Esophagus muscularis mucosa (tissue), 3 donors: Measurements from ENCODE around the gene SLC35F4.

Source experiments
- CTCF ChIP-seq, 3 experiments: fragments of 200-600 bp in 2 of 3; fragments of 450-650 bp in 1 of 3; sonication (generic) in 2 of 3; IDR thresholded peaks; one replicate each; pipeline ENCODE4 v1.5.1; 2017 to 2019; ENCODE audit warnings: antibody characterized with exemption in 3 of 3, mild to moderate bottlenecking in 2 of 3, moderate library complexity in 1 of 3
- POLR2A ChIP-seq: fragments of 450-650 bp; IDR thresholded peaks from one replicate; pipeline ENCODE4 v1.6.1; 2017; ENCODE audit warnings: antibody characterized with exemption, moderate library complexity, mild to moderate bottlenecking, low read depth
- POLR2AphosphoS5 ChIP-seq, 2 donors: sonication (generic); formaldehyde crosslinking; IDR thresholded peaks; one replicate each; pipeline ENCODE4 v1.6.1; 2017; ENCODE audit warnings: antibody characterized with exemption in 2 of 2

- TF ChIP-seq CTCF (IDR thresholded peaks at IDR 0.05) (no peak), POLR2AphosphoS5 (IDR thresholded peaks at IDR 0.05) (no peak), POLR2A (no peak)
Measured at GRCh38 chr14:57883061-57883460, 17.2 kb upstream of the SLC35F4 start.
